Suppressor macrophage (primary cell): ENCODE measurements around the gene PYDC1.
"Not testable (repeated sequence)": the region's sequence is repeated elsewhere in the genome, so short reads cannot be mapped to it uniquely, and the experiment has no call there.

ENCODE experiments used
- DNase-seq, 4 experiments: peaks; one replicate each; pipeline ENCODE4 v3.0.0-alpha.2; 2020 to 2022

Gene PYDC1

GRCh38 chr16:31221357-31222160 is 4.6 kb upstream of the PYDC1 start:
- DNase-seq, result peak; percentile 33 to 55 (median 41)

GRCh38 chr16:31219154-31219741 is 2.3 kb upstream of the PYDC1 start:
- no peak for DNase-seq

DNA sequence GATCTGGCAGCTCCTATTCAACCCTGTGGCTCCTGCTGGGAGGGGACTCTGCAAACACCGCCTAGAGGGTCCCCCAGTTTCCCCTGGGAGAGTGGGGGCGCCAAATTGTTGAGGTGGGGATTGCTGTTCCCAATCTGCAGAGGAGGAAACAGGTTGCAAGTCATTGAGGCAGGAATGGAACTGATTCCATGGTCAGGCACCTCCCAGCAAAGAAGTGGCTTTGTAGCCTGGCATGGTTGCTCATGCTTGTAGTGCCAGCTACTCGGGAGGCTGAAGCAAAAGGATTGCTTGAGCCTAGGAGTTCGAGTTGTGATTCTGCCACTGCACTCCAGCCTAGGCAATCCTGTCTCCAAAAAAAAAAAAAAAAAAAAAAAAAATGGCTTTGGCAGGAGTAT is 198 bp upstream of the PYDC1 start:
- DNase-seq, result no peak

DNA sequence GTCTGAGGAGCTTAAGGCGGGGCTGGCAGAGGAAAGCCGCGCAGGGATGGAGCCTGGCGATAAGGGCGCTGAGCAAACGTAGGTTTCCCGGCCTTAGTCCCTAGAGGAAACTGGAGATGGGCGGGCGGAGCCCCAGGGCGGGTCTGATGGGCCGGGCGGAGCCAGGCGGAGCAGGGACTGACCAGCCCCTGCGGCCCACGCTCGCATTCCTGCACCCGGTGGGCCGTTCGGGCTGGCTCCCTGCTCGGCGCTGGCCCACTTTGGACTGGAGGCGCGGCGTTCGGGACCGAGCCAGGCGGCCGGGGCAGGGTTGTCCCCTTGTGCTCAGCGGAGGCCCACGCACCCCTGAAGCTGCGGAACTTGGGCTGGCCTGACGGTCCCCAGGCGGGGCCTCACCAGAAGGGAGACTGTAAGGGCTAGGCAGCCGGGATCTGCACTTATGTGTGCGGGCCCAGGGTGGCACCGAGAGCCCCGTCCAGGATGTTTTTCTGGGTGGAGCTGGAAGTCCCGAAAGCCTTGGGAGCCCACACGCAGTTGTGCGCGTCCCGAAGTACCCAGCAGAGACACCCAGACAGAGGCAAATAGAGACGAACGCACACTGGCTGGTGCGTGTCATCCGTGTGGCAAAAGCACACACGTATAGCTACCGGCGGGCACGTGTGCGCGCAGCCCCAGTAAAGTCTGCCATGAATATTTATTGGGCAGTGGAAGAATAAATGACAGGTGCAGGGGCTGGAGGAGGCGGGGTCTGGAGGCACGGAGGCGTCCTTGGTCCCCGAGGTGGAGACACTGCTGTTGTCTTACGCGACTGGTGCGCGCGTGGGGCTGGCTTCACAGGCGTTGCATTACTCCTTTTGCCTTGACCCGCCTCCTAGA is 1.4 kb downstream of the PYDC1 start:
- DNase-seq, result peak; percentile 71 to 87 (median 77)

GRCh38 chr16:31214708-31215286 is 2.1 kb downstream of the PYDC1 start:
- peak in 3 of 4 experiments; percentile 29 to 51 (median 34) for DNase-seq

GRCh38 chr16:31213877-31214707 is 2.8 kb downstream of the PYDC1 start, which contains the start of gene TRIM72:
Gene TRIM72 (plus strand): TSS chr16:31214119. CDS start chr16:31214739, 620 bp downstream.
- DNase-seq, result peak; percentile 36 to 62 (median 57)

DNA sequence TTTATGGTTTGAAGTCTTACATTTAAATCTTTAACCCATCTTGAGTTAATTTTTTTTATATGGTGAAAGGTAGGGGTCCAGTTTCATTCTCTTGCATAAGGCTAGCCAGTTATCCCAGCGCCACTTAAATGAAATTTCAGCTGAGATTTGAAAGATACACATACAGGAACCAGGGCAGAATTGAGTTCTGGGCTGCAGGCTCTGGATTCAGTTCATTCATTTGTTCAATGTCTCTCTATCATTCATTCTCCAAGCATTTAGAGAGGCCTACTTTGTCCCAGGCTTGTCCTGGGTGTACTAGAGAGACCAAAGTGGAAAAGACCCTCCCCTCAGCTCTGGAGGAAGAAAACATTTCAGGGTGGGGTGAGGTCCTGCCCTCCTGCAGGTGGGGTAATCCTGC is 3.6 kb downstream of the PYDC1 start:
- no peak for DNase-seq

DNA sequence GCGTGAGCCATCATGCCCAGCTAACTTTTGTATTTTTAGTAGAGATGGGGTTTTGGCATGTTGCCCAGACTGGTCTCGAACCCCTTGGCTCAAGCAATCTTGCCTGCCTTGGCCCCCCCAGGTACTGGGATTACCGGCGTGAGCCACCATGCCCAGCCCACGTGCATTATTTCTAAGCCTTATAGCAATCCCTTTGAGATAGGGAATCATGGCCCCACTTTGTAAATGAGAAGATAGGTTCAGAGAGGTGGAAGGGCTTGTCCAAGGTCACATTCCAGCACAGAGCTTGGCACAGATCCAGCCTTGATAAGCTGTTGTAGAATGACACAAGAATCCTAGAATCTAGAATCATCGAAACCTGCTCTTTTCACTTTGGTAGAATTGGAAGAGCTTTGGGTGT is 10.2 kb downstream of the PYDC1 start:
- DNase-seq, result no peak

DNA sequence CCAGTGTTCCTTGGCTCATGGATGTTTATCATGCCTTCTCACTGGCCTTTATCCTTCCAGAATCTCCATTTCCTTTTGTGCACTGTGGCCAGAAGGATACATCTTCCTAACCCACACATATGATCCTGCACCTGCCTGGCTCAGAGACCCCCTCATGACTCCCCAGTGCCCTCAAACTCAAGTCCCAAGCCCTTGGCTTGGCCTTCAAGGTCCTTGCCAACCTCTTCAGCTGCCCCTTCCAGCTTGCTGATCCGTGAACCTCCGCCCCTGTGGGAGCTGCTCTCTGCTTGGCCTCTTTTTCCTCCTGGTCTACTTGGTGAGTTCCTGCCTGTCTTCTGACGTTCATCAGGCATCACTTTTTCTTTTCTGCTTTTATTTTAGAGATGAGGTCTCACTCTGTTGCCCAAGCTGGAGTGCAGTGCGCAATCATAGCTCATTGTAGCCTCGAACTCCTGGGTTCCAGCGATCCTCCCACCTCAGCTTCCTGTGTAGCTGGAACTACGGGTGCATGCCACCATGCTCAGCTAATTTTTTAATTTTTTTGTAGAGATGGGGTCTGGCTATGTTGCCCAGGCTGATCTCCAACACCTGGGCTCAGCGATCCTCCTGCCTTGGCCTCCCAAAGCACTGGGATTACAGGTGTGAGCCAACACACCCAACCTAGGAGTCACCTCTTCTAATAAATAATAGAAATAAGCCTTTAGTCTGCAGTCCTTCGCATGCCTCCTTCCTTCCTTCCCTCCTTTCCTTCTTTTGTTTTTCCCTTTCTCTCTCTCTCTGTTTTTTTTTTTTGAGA is 11.9 kb downstream of the PYDC1 start:
- DNase-seq, result no peak

GRCh38 chr16:31202414-31203375 is 14.2 kb downstream of the PYDC1 start, which contains the start of gene PYCARD:
Gene PYCARD (minus strand): TSS chr16:31202760. CDS start chr16:31202690, 70 bp downstream.
- peak; percentile 80 to 93 (median 90) for DNase-seq

- DNase-seq, result peak; percentile 63 to 85 (median 80)
These were observed 15.1 kb downstream of the PYDC1 start for GRCh38 chr16:31201582-31202413.

- peak; percentile 70 to 79 (median 77) for DNase-seq
These were observed 15.9 kb downstream of the PYDC1 start for GRCh38 chr16:31200821-31201568.

DNA sequence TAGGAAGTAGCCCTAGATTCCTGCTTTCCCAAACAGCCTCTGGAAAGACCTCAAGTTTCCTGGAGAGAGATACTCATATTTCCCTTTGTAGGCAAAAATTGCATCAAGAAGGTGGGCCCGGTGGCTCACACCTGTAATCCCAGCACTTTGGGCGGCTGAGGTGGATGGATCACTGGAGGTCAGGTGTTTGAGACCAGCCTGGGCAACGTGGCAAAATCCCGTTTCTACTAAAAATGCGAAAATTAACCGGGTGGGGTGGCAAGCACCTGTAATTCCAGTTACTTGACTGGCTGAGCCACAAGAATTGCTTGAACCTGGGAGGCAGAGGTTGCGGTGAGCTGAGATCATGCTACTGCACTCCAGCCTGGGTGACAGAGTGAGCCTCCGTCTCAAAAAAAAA is 16.8 kb downstream of the PYDC1 start:
- DNase-seq, result not testable (repeated sequence)

- no peak for DNase-seq
These were observed 17.4 kb downstream of the PYDC1 start for GRCh38 chr16:31199430-31200041.

GRCh38 chr16:31198207-31198882 is 18.6 kb downstream of the PYDC1 start:
- peak in 3 of 4 experiments; percentile 42 to 62 (median 56) for DNase-seq

- peak in 3 of 4 experiments; percentile 28 to 33 (median 33) for DNase-seq
These were observed 20.4 kb downstream of the PYDC1 start for GRCh38 chr16:31196324-31197088.
